Glutamatergic neuron (in vitro differentiated cells): ENCODE measurements around the gene LRWD1. TPM values are rescaled to one million over a fixed set of nuclear protein-coding genes. Genes with fewer than 3 reads are reported as not detected.

Experiments used
- DNase-seq: peaks from one replicate; pipeline ENCODE4 v3.0.0; 2022
- H3K27ac Mint-ChIP-seq: one replicate; pipeline ENCODE4 v1.8.0; 2020; ENCODE audit warnings: mild to moderate bottlenecking, mixed read lengths, inconsistent platforms; ENCODE audit not compliant: unreplicated experiment
- H3K27me3 Mint-ChIP-seq: one replicate; pipeline ENCODE4 v1.8.0; 2020; ENCODE audit warnings: mild to moderate bottlenecking, moderate library complexity, mixed read lengths, inconsistent platforms; ENCODE audit not compliant: unreplicated experiment
- H3K36me3 Mint-ChIP-seq: one replicate; pipeline ENCODE4 v1.8.0; 2020; ENCODE audit warnings: mild to moderate bottlenecking, mixed read lengths, inconsistent platforms; ENCODE audit not compliant: unreplicated experiment
- H3K4me1 Mint-ChIP-seq: one replicate; pipeline ENCODE4 v1.8.0; 2020; ENCODE audit warnings: mild to moderate bottlenecking, low read depth, mixed read lengths, inconsistent platforms; ENCODE audit not compliant: unreplicated experiment
- H3K4me3 Mint-ChIP-seq: one replicate; pipeline ENCODE4 v1.8.0; 2020; ENCODE audit warnings: mild to moderate bottlenecking, mixed read lengths, inconsistent platforms; ENCODE audit not compliant: unreplicated experiment
- H3K9me3 Mint-ChIP-seq: one replicate; pipeline ENCODE4 v1.8.0; 2020; ENCODE audit warnings: mild to moderate bottlenecking, moderate library complexity, mixed read lengths, inconsistent platforms; ENCODE audit not compliant: unreplicated experiment
- total RNA-seq: library from RNA; stranded (reverse); fragmentation: NEBNext Ultra II Directional; extraction: Animal tissue kit (Norgen Biotek cat#: 25700); gene quantifications from one replicate; pipeline ENCODE4 v1.2.1, GENCODE V29; 2021; ENCODE audit not compliant: unreplicated experiment
- TF ChIP-seq, protein P1 (sequence below): fragments of 200-600 bp; sonication (generic); IDR thresholded peaks from one replicate; pipeline ENCODE4 v1.5.0; 2021; ENCODE audit not compliant: partially characterized antibody, unreplicated experiment

The LRWD1 gene
- total RNA-seq, 1 donor from 2014 or later: 37.0 TPM

- H3K27ac Mint-ChIP-seq: peak overlapping the region; percentile 97
Observed at GRCh38 chr7:102426268-102427018, 38.3 kb upstream of the LRWD1 start.

DNA sequence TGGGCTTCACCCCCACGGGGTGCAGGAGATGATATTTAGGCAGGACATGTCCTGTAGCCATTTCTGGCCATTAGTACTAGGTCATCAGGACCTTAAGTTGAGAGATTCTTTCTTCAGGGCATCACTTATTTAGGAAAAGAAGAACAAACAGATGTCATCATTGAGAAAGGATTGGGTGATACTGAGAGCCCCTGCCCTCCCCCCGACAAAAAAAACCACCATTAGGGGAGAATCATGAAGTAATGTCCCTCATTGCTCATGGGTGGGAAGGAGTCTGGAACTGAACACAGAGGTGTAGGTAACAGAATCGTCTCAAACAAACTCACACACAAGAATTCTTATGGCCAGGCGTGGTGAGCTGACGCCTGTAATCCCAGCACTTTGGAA is 37.8 kb upstream of the LRWD1 start:
- H3K4me1 Mint-ChIP-seq: peaks cover 33% of the 10 kb centered on the region
- DNase-seq: no peak
- no peak overlapping the region for H3K27ac Mint-ChIP-seq
- no peaks in the 10 kb centered on the region for H3K36me3 Mint-ChIP-seq
- peak overlapping the region; percentile 55 for H3K4me3 Mint-ChIP-seq
- H3K9me3 Mint-ChIP-seq: peaks cover 29% of the 10 kb centered on the region
- H3K27me3 Mint-ChIP-seq: peaks cover 18% of the 10 kb centered on the region
- TF ChIP-seq, protein P1, sequence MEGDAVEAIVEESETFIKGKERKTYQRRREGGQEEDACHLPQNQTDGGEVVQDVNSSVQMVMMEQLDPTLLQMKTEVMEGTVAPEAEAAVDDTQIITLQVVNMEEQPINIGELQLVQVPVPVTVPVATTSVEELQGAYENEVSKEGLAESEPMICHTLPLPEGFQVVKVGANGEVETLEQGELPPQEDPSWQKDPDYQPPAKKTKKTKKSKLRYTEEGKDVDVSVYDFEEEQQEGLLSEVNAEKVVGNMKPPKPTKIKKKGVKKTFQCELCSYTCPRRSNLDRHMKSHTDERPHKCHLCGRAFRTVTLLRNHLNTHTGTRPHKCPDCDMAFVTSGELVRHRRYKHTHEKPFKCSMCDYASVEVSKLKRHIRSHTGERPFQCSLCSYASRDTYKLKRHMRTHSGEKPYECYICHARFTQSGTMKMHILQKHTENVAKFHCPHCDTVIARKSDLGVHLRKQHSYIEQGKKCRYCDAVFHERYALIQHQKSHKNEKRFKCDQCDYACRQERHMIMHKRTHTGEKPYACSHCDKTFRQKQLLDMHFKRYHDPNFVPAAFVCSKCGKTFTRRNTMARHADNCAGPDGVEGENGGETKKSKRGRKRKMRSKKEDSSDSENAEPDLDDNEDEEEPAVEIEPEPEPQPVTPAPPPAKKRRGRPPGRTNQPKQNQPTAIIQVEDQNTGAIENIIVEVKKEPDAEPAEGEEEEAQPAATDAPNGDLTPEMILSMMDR: no peak

More at GRCh38 chr7:102426268-102427018, 38.3 kb upstream of the LRWD1 start:
- H3K4me1 Mint-ChIP-seq: peaks cover 29% of the 10 kb centered on the region
- TF ChIP-seq, protein P1: no peak
- peaks cover 29% of the 10 kb centered on the region for H3K9me3 Mint-ChIP-seq
- no peak for DNase-seq
- peak overlapping the region; percentile 78 for H3K4me3 Mint-ChIP-seq
- peaks cover 15% of the 10 kb centered on the region for H3K27me3 Mint-ChIP-seq
- H3K36me3 Mint-ChIP-seq: no peaks in the 10 kb centered on the region

- Mint-ChIP-seq H3K9me3 (peaks cover 21% of the 10 kb centered on the region), H3K27ac (peak overlapping the region; percentile 23), H3K4me1 (peaks cover 28% of the 10 kb centered on the region), H3K4me3 (no peak overlapping the region), H3K27me3 (peaks cover 18% of the 10 kb centered on the region), H3K36me3 (no peaks in the 10 kb centered on the region)
- TF ChIP-seq, protein P1: no peak
- DNase-seq: no peak
Observed at GRCh38 chr7:102429141-102429899, 35.5 kb upstream of the LRWD1 start.

GRCh38 chr7:102431617-102432298 is 33.0 kb upstream of the LRWD1 start:
- TF ChIP-seq, protein P1: no peak
- Mint-ChIP-seq H3K9me3 (peaks cover 7% of the 10 kb centered on the region), H3K4me1 (peaks cover 17% of the 10 kb centered on the region), H3K4me3 (peak overlapping the region; percentile 23), H3K36me3 (no peaks in the 10 kb centered on the region), H3K27me3 (peaks cover 13% of the 10 kb centered on the region), H3K27ac (peak overlapping the region; percentile 52)
- DNase-seq: peak; percentile 63
